Loucy (cell line): ENCODE measurements around the gene FICD.

ENCODE experiments used
- CTCF ChIP-seq: fragments of 200-600 bp; sonication (generic); conservative IDR thresholded peaks from 2 replicates; pipeline ENCODE4 v1.5.1; 2014; ENCODE audit warnings: mild to moderate bottlenecking, antibody characterized with exemption, low read length
- EZH2phosphoT487 ChIP-seq: fragments of 200-600 bp; IDR thresholded peaks from 2 replicates; pipeline ENCODE4 v1.6.1; 2018; ENCODE audit warnings: antibody characterized with exemption, mild to moderate bottlenecking, moderate library complexity, borderline replicate concordance

GRCh38 chr12:108477055-108477880 lies 37.8 kb upstream of the FICD start:
- TF ChIP-seq CTCF, result no peak
- no peak for TF ChIP-seq EZH2phosphoT487
